ENCODE data around the gene TNS1.

The TNS1 gene

DNA sequence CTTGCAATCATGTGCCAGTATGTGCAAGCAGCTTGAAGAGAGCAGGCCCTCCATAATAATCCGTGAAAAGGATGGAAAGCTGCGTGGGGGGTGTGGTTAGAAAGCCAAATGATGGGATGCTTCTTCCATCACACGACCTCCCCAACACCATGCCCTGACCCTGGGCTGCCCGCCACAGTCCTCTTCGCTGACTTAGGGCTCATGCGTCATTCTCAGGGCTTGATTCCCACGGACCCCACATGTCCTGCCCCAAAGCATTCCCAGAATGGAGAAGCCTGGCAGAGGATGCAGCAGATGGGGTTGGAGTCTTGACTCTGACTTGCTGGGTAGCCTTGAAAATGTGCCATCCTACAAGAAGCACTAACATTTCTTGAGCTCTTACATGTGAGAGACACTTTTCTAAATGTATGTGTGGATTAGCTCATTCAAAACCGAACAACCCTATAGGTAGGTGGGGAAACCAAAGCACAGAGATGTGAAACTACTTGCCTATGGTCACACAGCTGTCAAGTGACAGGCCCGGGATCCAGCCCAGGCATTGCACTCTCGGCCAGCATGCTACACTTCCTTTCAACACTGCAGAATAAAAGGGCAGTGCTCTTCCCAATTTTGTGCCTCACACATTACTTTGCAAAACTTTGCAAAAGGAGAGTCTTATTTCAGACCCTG is 3.7 kb downstream of the TNS1 start:
- no peak for FAIRE-seq

GRCh38 chr2:217997510-217997909 is 5.3 kb downstream of the TNS1 start:
- FAIRE-seq = no peak

DNA sequence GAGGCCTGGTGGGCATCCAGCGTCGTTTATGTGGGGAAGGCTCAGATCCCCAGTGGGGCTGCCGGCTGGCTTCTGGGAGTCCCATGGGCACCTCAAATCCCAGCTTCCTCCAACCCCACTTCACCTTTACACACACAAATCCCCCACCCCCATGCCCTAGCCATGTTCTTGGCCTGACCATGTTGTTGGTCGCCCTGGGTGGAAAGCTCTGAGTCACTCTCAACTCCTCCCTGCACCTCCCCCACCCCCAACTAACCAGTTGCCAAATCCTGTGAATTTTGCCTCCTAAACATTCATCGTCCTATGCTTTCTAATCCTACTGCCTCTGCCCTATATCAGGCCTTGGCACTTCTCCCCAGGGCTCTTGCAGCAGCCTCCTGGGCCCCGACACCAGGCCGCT is 6.4 kb downstream of the TNS1 start:
- no peak for FAIRE-seq

DNA sequence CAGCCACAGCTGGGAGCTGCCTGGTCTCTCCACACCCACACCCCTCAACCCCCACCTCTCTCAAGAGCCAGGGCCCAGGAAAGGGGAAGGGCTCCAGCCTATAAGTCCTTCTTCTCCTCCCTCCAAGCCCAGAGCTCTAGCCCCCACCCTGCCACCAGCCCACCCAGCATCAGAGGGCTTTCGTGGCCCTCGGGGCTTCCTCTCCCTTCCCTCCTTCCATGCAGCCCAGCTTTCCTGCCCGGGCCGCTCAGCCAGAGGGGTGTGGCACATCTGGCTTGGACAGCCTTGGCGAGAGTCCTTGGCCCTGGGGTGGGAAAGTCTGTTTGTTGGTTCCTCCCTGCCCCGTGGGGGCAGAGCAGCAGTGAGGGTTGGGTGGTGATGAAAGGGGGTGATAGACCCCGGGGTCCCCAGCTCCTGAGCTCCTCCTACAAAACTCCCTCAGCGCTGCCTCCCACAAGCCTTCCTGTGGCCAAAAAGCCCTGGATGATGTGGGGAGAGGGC is 7.0 kb downstream of the TNS1 start:
- FAIRE-seq = no peak

- FAIRE-seq = no peak
These were observed 8.0 kb downstream of the TNS1 start for GRCh38 chr2:217994776-217995274.

DNA sequence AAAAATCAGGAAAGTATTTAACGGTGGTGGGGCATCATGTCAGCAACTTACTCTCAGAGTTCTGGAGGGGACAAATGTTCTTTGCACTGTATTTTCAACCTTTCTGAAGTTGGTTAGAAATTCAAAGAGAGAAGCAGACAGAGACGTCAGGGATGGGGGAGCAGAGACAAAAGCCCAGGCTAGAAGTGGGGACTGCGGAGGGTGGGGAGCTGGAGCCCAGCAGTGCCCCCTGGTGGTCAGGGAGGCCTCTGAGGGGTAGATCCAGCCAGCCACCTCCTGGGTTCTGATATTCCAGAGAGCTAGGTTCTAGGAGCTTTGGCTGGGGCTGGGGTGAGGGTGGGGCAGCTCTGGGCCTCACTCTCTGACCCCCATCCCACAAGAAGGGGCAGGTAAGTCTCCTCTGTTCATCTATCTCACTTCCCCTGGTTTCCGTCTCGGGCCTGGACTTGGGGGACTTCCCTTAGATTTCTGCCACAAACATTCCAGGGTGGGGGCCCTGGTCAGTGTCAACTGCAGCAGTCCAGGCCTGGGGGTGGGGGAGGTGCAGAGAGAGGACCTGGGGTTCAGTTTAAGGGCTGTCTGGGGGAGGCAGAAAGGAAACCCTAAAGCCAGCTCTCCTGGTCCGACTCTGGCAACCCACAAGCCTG is 8.9 kb downstream of the TNS1 start:
- no peak for FAIRE-seq

DNA sequence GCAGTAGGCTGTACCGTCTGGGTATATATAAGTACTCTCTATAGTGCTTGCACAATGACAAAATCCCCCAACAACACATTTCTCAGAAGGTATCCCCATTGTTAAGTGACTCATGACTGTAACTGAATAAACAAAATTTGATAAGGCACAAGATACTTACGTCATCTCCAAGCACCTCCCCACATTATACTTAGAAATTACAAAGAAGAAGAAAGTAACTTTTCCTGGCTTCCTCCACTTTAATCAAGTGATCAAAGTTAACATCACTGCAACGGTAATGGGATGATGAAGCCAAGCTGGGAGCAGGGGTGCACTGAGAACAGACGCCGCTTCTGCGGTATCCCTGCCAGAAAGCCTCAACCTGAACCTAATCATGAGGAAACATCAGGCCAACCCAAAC is 9.7 kb downstream of the TNS1 start:
- no peak for FAIRE-seq

- no peak for FAIRE-seq
These were observed 10.7 kb downstream of the TNS1 start for GRCh38 chr2:217992061-217992460.

DNA sequence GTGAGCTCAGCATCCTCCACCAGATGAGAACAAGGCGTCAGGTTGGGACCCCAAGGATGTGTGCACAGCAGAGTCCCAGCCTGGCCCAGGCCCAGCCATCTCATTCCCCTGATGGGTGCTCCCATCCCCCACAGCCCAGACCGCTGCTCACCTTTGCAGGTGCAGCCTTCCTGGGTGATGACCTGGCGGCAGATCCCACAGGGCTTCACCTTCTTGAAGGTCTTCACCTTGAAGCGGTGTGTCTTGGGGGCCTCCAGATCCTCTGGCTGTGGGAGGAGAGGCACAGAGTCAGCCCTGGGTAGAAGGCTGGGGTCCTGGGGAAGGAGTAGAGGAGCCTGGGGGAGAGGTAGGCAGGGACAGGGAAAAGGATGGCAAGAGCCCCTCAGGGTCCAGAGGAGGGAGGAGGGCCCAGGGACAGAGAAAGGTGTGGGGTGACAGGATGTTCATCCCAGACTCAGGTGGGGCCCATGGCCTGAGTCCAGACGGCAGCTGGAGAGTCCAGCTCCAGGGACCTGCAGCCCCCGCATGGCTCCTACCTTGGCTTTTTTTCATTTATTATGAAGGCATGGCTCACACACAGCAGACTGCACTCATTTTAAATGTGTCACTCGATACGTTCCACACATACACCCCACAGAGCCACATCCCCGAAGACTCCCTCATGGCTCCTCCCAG is 11.9 kb downstream of the TNS1 start:
- FAIRE-seq = no peak

DNA sequence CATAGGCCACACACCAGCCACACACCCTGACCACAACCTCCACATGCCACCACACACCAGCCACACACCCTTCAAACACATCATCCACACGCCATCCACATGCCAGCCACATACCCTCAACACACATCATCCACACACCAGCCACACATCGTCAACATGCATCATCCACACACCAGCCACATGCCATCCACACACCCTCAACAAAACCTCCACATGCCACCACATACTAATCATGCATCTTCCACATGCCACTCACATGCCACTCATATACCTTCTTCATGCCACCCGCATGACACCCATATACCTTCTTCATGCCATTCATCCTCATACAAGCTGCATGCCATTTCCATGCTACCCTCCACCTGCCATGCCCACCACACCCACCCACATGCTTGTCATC is 12.4 kb downstream of the TNS1 start:
- no peak for FAIRE-seq

GRCh38 chr2:217989221-217989948 is 13.4 kb downstream of the TNS1 start:
- FAIRE-seq = no peak

GRCh38 chr2:217988840-217989204 is 14.0 kb downstream of the TNS1 start:
- no peak for FAIRE-seq

DNA sequence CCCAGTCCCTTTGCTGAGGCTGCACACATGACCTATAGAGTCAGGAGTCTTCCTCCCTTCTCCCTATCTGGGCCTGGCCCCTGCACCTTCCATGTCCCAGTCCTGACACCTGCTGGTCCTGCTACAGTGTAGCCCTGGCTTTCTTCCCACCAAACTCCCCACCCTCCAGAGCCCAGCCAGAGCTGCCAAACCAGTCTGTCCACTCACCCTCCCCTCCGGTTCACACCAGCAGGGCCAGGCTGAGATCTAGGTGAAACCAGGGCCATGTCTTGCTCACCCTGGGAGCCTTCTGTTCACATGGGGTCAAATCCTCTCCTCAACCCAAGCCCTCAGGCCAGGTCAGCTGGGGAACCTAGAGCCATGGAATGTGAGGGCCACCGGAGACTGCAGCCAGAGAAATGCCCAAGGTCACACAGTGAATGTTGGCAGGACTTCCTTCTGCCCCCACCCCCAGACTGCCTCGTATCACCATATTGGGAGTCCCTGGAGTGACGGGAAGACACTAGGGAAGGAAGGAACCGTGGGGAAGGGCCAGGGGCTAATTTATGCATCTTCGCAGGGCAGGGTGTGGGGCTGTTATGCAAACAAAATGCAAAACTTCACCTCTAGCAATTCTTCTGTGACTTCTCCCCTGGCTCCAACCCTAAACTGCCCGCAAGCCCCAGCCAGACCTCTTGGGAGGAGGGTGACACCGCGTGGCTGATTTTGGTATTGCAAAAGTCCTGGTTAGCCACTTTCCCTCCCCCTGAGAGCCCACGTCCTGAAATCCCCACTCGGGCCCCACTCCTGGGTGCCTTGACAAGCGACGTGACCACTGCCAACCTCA is 14.6 kb downstream of the TNS1 start:
- no peak for FAIRE-seq

- FAIRE-seq = no peak
These were observed 15.4 kb downstream of the TNS1 start for GRCh38 chr2:217987391-217987790.

DNA sequence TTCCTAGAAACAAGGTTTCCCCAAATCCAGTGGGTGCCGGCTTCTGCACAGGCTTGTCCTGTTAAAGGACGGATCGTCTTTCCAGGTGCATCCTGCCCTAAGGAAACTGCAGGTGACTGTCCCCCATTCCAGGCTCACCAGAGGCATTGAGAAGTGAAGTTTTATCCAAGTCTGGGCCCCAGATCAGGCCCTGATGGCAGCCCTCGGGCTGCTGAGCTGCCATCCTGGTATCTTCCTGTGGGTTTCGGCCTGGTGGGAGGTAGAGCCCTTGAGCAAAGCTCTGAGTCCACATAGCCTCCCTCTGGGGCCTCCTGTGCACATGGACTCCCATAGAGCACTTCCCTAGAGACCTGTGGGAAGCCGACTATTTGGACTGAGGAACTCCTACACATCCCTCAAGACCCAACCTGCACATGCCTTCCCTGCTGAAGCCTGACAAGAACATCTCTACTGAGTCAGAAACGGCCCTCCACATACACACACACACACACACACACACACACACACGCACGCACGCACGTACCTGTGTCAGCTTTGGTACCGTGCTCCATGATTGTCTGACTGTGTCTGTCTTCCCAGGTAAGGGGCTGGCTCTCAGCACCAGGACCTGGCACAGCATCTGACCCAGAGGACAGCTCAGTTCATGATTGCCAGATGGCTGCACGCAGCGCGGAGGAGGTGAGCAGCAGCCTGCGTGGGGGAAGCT is 16.4 kb downstream of the TNS1 start:
- no peak for FAIRE-seq

DNA sequence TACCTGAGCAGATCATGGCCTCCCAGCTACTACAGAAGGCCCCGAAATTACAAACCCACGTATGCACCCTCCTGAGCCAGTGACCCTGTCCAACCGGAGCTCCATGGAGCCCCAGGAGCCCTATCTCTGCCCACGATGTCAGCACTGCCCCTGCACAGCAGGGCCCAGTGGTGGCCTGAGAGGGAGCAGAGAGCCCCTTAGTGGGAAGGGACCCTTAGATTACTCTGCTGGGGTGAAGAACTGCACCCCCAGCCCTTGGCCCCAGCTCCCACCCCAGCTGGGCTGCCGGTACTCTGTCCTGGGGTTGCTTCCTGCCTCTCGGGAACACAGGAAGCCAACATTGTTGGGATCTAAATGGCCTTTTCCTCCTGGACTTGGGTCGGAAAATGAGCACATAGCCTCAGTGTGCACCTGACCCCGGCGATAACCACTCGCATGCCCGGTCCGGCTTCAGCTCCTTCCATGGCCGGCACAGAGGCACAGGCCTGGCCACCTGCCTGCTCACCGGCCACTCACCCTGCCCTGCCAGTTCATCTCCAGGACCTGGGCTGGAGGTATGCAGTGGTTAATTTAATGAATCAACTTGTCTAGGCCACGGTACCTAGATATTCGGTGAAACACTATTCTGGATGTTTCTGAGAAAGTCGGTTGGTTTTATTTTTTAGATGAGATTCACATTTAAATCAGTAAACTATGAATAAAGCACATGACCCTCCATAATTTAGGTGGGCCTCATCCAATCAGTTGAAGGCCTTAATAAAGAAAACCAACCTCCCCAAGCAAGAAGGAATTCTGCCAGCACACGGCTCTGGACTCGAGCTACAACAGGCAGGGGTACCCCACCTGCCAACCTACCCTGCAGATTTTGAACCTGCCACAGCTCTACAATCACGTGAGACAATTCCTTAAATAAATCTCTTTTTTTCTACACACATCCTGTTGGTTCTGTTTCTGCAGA is 19.2 kb downstream of the TNS1 start:
- FAIRE-seq = no peak

DNA sequence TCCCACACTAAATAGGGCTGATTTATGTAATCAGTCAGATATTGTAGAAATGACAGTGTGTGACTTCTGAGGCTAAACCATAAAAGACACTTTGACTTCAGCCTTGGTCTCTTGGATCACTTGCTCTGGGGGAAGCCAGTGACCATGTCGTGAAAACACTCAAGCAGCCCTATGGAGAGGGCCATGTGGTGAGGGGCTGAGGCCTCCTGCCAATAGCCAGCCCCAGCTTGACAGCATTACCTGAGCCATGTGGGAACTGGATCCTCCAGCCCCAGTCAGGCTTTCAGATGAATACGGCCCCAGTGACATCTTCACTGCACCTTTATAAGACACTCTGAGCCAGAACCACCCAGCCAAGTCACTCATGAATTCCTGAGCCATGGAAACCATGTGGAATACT is 20.8 kb downstream of the TNS1 start:
- FAIRE-seq = no peak

- FAIRE-seq = no peak
These were observed 21.6 kb downstream of the TNS1 start for GRCh38 chr2:217981084-217981730.

DNA sequence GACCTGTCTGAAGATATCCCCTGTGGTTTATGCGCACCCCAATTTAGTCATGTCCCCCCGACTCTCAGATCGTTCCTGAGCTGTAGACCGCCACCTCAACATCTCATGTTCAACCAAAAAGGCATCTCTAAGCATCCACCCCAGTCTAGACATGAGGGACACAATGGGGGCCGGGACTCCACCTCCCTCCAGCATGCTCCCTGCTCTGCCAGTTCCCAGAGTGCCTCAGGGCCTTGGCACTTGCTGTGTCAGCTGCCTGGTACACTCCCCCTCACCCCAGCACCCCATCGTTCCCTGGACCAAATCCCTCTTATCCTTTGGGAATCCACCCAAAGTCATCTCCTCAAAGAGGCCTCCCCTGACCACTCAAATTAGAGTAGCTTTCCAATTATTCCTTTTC is 22.2 kb downstream of the TNS1 start:
- no peak for FAIRE-seq

DNA sequence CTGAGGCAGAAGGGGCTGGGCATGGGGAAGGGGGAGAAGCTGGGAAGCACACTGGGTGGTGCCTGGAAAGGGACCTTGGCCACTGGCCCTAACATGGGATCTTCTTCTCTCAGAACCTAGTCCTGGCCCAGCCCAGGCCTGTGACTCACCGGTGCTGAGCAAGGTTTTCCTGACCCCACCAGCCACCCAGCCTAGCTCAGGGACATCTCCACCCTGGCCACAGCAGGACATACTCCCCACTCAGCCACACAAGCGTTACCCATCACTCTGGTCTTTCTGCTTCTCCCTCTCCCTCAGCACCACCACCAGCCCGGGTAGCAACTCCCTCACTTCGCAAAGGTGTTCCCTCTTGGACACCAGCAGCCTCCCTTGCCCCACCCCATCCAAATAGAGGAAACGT is 22.8 kb downstream of the TNS1 start:
- no peak for FAIRE-seq
